HG03103 (cell line): ENCODE results near the gene RTN4R.
"Not testable (repeated sequence)": the region's sequence is repeated elsewhere in the genome, so short reads cannot be mapped to it uniquely, and the experiment has no call there.

Experiments used
- ATAC-seq: cut with Tn5 transposase; IDR thresholded peaks from one replicate; pipeline ENCODE4 v1.9.1; 2021; ENCODE audit warnings: low read depth; ENCODE audit not compliant: unreplicated experiment

RTN4R gene

GRCh38 chr22:20290045-20290392 is 21.9 kb upstream of the RTN4R start:
- no peak for ATAC-seq

- not testable (repeated sequence) for ATAC-seq
Measured at GRCh38 chr22:20289182-20290044, 21.3 kb upstream of the RTN4R start.

- ATAC-seq = not testable (repeated sequence)
Measured at GRCh38 chr22:20286784-20287423, 18.8 kb upstream of the RTN4R start.

- ATAC-seq = not testable (repeated sequence)
Measured at GRCh38 chr22:20286312-20286660, 18.2 kb upstream of the RTN4R start.

GRCh38 chr22:20285473-20286311 is 17.6 kb upstream of the RTN4R start:
- ATAC-seq = not testable (repeated sequence)

- ATAC-seq = no peak
Measured at GRCh38 chr22:20284471-20285086, 16.5 kb upstream of the RTN4R start.

- ATAC-seq = no peak
Measured at GRCh38 chr22:20283674-20284066, 15.6 kb upstream of the RTN4R start.

GRCh38 chr22:20282901-20283673 is 15.0 kb upstream of the RTN4R start:
- no peak for ATAC-seq

- no peak for ATAC-seq
Measured at GRCh38 chr22:20281891-20282290, 13.8 kb upstream of the RTN4R start.

- ATAC-seq = not testable (repeated sequence)
Measured at GRCh38 chr22:20281473-20281872, 13.4 kb upstream of the RTN4R start.

- ATAC-seq = no peak
Measured at GRCh38 chr22:20280866-20281265, 12.7 kb upstream of the RTN4R start.

GRCh38 chr22:20280163-20280562 is 12.0 kb upstream of the RTN4R start:
- not testable (repeated sequence) for ATAC-seq

- ATAC-seq = no peak
Measured at GRCh38 chr22:20279662-20280134, 11.6 kb upstream of the RTN4R start.

GRCh38 chr22:20278726-20279490 is 10.8 kb upstream of the RTN4R start:
- ATAC-seq = not testable (repeated sequence)

- not testable (repeated sequence) for ATAC-seq
Measured at GRCh38 chr22:20277936-20278635, 10.0 kb upstream of the RTN4R start.

- ATAC-seq = no peak
Measured at GRCh38 chr22:20276468-20276867, 8.3 kb upstream of the RTN4R start.

GRCh38 chr22:20275836-20276235 is 7.7 kb upstream of the RTN4R start:
- ATAC-seq = no peak

GRCh38 chr22:20275325-20275724 is 7.2 kb upstream of the RTN4R start:
- not testable (repeated sequence) for ATAC-seq
